Loucy (cell line): ENCODE results near the gene DDX25.

Source experiments
- EZH2phosphoT487 ChIP-seq: fragments of 200-600 bp; IDR thresholded peaks from 2 replicates; pipeline ENCODE4 v1.6.1; 2018; ENCODE audit warnings: antibody characterized with exemption, mild to moderate bottlenecking, moderate library complexity, borderline replicate concordance
- TF ChIP-seq, protein P1 (sequence below): fragments of 200-600 bp; sonication (generic); conservative IDR thresholded peaks from 2 replicates; pipeline ENCODE4 v1.5.1; 2014; ENCODE audit warnings: mild to moderate bottlenecking, antibody characterized with exemption, low read length

DNA sequence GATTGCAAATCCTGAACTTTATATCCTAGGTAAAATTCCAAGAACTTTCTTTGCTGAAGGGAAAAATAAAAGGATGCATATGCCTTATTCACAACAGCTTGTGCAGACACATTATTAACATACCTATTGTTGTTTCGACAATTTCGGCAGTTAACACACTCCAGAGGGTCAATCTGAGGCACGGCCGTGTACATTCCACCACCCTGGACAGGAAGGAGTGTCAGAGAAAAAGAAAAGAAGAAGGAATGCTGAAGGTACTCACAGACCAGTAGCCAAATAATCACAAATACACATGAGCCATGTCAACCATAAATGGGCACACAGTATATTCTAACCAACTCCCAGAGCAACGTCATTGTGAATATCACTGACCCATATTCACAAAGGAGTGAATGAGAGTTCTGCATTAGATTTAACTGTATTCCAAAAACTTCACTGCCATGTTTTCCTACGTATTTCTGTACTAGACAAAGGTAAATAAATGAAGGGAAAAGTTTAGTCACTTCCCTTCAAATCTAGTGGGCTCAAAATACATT is 73.9 kb downstream of the DDX25 start:
- TF ChIP-seq, protein P1, sequence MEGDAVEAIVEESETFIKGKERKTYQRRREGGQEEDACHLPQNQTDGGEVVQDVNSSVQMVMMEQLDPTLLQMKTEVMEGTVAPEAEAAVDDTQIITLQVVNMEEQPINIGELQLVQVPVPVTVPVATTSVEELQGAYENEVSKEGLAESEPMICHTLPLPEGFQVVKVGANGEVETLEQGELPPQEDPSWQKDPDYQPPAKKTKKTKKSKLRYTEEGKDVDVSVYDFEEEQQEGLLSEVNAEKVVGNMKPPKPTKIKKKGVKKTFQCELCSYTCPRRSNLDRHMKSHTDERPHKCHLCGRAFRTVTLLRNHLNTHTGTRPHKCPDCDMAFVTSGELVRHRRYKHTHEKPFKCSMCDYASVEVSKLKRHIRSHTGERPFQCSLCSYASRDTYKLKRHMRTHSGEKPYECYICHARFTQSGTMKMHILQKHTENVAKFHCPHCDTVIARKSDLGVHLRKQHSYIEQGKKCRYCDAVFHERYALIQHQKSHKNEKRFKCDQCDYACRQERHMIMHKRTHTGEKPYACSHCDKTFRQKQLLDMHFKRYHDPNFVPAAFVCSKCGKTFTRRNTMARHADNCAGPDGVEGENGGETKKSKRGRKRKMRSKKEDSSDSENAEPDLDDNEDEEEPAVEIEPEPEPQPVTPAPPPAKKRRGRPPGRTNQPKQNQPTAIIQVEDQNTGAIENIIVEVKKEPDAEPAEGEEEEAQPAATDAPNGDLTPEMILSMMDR = no peak
- no peak for TF ChIP-seq EZH2phosphoT487
